Mucosa of descending colon (tissue), 3 donors: Measurements from ENCODE around the gene TSNAX. TPM values are rescaled to one million over a fixed set of nuclear protein-coding genes. Genes with fewer than 3 reads are reported as not detected.

Experiments used
- ATAC-seq: fragments of 200-7000 bp; cut with Tn5 transposase; one replicate; pipeline ENCODE4 v1.9.1; 2020; ENCODE audit warnings: mild to moderate bottlenecking, moderate library complexity
- DNase-seq, 3 donors: peaks; one replicate each; pipeline ENCODE4 v3.0.0-alpha.2; 2020
- H3K36me3 ChIP-seq: fragments of 200-600 bp; one replicate; pipeline ENCODE4 v1.8.0; 2021; ENCODE audit warnings: low read depth, mild to moderate bottlenecking
- H3K4me1 ChIP-seq: fragments of 200-600 bp; one replicate; pipeline ENCODE4 v1.8.0; 2021; ENCODE audit warnings: low read depth, mild to moderate bottlenecking
- H3K4me3 ChIP-seq: fragments of 200-600 bp; one replicate; pipeline ENCODE4 v1.8.0; 2021; ENCODE audit warnings: mild to moderate bottlenecking
- H3K9me3 ChIP-seq: fragments of 200-600 bp; one replicate; pipeline ENCODE4 v1.8.0; 2021; ENCODE audit warnings: mild to moderate bottlenecking
- CTCF ChIP-seq: fragments of 200-600 bp; IDR thresholded peaks from one replicate; pipeline ENCODE4 v1.8.0; 2022; ENCODE audit warnings: antibody characterized with exemption, mild to moderate bottlenecking
- intact Hi-C, 2 donors: fragments of 100-400 bp; cut with DNase I in 1 of 2; cut with micrococcal nuclease in 1 of 2; formaldehyde crosslinking; loops; one replicate each; pipeline versions ENCODE4 v1.11.0 to v1.11.1; 2022; cut with DNase I, micrococcal nuclease
- total RNA-seq, 3 donors: library from RNA; stranded (reverse); fragmentation: NEBNext Ultra II Directional in 2 of 3; extraction: Animal tissue kit (Norgen Biotek cat#: 25700) in 2 of 3; gene quantifications; one replicate each; pipeline versions ENCODE4 v1.2.1 to v1.2.4, GENCODE V29; 2021 to 2023
- donor health status: DM: no; HTN: no; CAD: no; lungs with moderate emphysema.
- donor health status: DM: no; HTN: no; CAD: no.
- donor health status: DM: no; HTN: yes; CAD: no.

The TSNAX gene
- total RNA-seq, 3 donors from 2014 or later = 22.0 to 33.2 (median 31.4) TPM

- no peaks in the 10 kb centered on the region for H3K36me3 ChIP-seq
Observed at GRCh38 chr1:231544943-231545592, 16.6 kb downstream of the TSNAX start.

GRCh38 chr1:231546693-231547092 lies 18.2 kb downstream of the TSNAX start:
- ATAC-seq (no peak), DNase-seq (no peak)
- intact Hi-C loops = no loop called here
- H3K4me1 ChIP-seq = no peaks in the 10 kb centered on the region
- H3K4me3 ChIP-seq = no peak overlapping the region
- no peak for TF ChIP-seq CTCF
- no peaks in the 10 kb centered on the region for H3K36me3 ChIP-seq
- no peaks in the 10 kb centered on the region for H3K9me3 ChIP-seq

More at GRCh38 chr1:231544943-231545592, 16.6 kb downstream of the TSNAX start:
- no peak overlapping the region for H3K4me3 ChIP-seq
- no peak for TF ChIP-seq CTCF
- intact Hi-C loops = no loop called here
- H3K4me1 ChIP-seq = no peaks in the 10 kb centered on the region
- DNase-seq (no peak), ATAC-seq (no peak)
- H3K9me3 ChIP-seq = no peaks in the 10 kb centered on the region

GRCh38 chr1:231549733-231550447 lies 21.4 kb downstream of the TSNAX start:
- intact Hi-C loops = no loop called here
- no peaks in the 10 kb centered on the region for H3K9me3 ChIP-seq
- DNase-seq = no peak
- H3K36me3 ChIP-seq = no peaks in the 10 kb centered on the region
- no peak for ATAC-seq
- no peak overlapping the region for H3K4me3 ChIP-seq
- no peaks in the 10 kb centered on the region for H3K4me1 ChIP-seq
- no peak for TF ChIP-seq CTCF

DNA sequence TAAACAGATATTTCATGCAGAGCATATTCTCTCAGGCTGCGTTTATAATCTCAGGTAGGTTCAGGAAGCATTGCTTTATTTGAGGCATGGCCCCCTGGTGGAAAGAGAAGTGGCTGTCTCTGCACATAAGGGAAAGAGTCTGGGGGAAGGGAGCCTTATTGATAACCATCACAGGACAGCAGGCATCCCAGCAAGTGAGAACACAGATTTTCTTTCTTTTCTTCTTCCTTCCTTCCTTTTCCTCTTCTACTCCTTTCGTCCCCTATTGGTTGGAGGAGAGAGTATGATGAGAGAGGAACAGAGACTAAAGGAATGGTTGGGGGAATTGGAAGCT lies 21.9 kb downstream of the TSNAX start:
- intact Hi-C loops = no loop called here

DNA sequence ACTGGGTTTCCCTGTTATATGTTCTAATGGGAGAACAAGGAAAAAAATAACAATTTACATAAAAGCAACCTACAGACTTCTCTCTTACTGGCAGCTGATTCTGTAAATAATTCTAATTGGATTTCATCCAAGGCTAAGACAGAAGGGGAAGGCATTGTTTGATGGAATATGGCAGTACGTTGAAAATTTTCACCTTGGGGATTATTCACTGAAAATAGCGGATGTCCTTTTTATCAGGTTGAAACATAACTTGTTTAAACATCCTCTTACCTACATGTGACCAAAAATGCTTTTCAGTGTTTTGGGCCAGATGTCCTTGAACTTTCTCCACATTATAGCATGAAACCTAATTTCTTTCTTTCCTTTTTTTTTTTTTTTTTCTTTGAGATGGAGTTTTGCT lies 24.9 kb downstream of the TSNAX start:
- intact Hi-C loops = no loop called here
- no peaks in the 10 kb centered on the region for H3K36me3 ChIP-seq
- ATAC-seq (no peak), DNase-seq (no peak)
- no peak for TF ChIP-seq CTCF
- H3K9me3 ChIP-seq = no peaks in the 10 kb centered on the region
- H3K4me3 ChIP-seq = no peak overlapping the region
- no peaks in the 10 kb centered on the region for H3K4me1 ChIP-seq

More for the DNA sequence above, 21.9 kb downstream of the TSNAX start:
- Histone ChIP-seq H3K36me3 (no peaks in the 10 kb centered on the region), H3K4me3 (no peak overlapping the region), H3K4me1 (no peaks in the 10 kb centered on the region), H3K9me3 (no peaks in the 10 kb centered on the region)
- TF ChIP-seq CTCF = no peak
- ATAC-seq (peak; percentile 55), DNase-seq (peak in 1 of 3 donors; percentile 49)
